Measurements from ENCODE around the gene MRPS5.

The MRPS5 gene

GRCh38 chr2:95054016-95054415, 67.6 kb downstream of the MRPS5 start:
- no peak overlapping the region for H3K27ac ChIP-seq (ENCODE audit: low read length)
- H3K27me3 ChIP-seq (ENCODE audit: control insufficient read depth, insufficient read depth, low read length), result no peaks in the 10 kb centered on the region
- DNase-seq (ENCODE audit: low read depth, low spot score), result no peak
- no peaks in the 10 kb centered on the region for H3K4me1 ChIP-seq (ENCODE audit: control insufficient read depth, insufficient read depth, low read length)
- no peak overlapping the region for H3K4me3 ChIP-seq (ENCODE audit: low read length)
- H3K36me3 ChIP-seq (ENCODE audit: control insufficient read depth, insufficient read depth, low read length), result no peaks in the 10 kb centered on the region
- H3K9me3 ChIP-seq (ENCODE audit: control insufficient read depth, insufficient read depth, low read length), result peaks cover 3% of the 10 kb centered on the region; the same call in 1 of the 2 replicates
- WGBS (ENCODE audit: insufficient coverage, insufficient read length), result no CpG with 5 or more reads among the region's 5 CpGs

GRCh38 chr2:95053543-95053942, 68.1 kb downstream of the MRPS5 start:
- no CpG with 5 or more reads among the region's 11 CpGs for WGBS (ENCODE audit: insufficient coverage, insufficient read length)
- Histone ChIP-seq H3K36me3 (ENCODE audit: control insufficient read depth, insufficient read depth, low read length) (no peaks in the 10 kb centered on the region), H3K4me3 (ENCODE audit: low read length) (no peak overlapping the region), H3K9me3 (ENCODE audit: control insufficient read depth, insufficient read depth, low read length) (peaks cover 2% of the 10 kb centered on the region; the same call in 1 of the 2 replicates), H3K4me1 (ENCODE audit: control insufficient read depth, insufficient read depth, low read length) (no peaks in the 10 kb centered on the region), H3K27ac (ENCODE audit: low read length) (no peak overlapping the region), H3K27me3 (ENCODE audit: control insufficient read depth, insufficient read depth, low read length) (no peaks in the 10 kb centered on the region)
- DNase-seq (ENCODE audit: low read depth, low spot score), result no peak

GRCh38 chr2:95052804-95053479, 68.7 kb downstream of the MRPS5 start:
- no peak overlapping the region for H3K4me3 ChIP-seq (ENCODE audit: low read length)
- H3K4me1 ChIP-seq (ENCODE audit: control insufficient read depth, insufficient read depth, low read length), result no peaks in the 10 kb centered on the region
- no peaks in the 10 kb centered on the region for H3K27me3 ChIP-seq (ENCODE audit: control insufficient read depth, insufficient read depth, low read length)
- H3K27ac ChIP-seq (ENCODE audit: low read length), result no peak overlapping the region
- peaks cover 1% of the 10 kb centered on the region; the same call in 1 of the 2 replicates for H3K9me3 ChIP-seq (ENCODE audit: control insufficient read depth, insufficient read depth, low read length)
- no CpG with 5 or more reads among the region's 13 CpGs for WGBS (ENCODE audit: insufficient coverage, insufficient read length)
- DNase-seq (ENCODE audit: low read depth, low spot score), result no peak
- no peaks in the 10 kb centered on the region for H3K36me3 ChIP-seq (ENCODE audit: control insufficient read depth, insufficient read depth, low read length)

- Histone ChIP-seq H3K4me1 (ENCODE audit: control insufficient read depth, insufficient read depth, low read length) (no peaks in the 10 kb centered on the region), H3K27me3 (ENCODE audit: control insufficient read depth, insufficient read depth, low read length) (no peaks in the 10 kb centered on the region)
These were observed 69.3 kb downstream of the MRPS5 start for GRCh38 chr2:95052307-95052706.

DNA sequence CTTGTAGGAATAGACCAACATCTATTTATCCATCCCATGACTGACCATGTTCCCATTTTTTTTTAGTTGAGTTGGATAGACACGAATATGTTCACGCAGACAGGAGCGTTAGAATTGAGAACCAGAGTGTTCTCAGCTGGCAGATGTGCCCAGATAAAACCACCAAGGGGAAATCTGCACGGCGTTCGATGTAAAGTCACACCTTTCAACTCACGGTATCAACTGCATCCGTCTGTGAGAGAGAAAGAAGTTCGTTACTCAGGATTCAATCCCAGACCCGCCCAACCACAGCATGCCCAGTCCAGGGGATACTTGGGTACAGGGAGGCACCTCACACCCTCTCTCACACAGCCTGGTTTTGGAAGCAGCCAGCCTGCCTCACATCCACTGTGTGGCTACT, 70.0 kb downstream of the MRPS5 start:
- DNase-seq (ENCODE audit: low read depth, low spot score), result no peak
- no CpG with 5 or more reads among the region's 10 CpGs for WGBS (ENCODE audit: insufficient coverage, insufficient read length)
- Histone ChIP-seq H3K4me3 (ENCODE audit: low read length) (no peak overlapping the region), H3K27ac (ENCODE audit: low read length) (no peak overlapping the region), H3K9me3 (ENCODE audit: control insufficient read depth, insufficient read depth, low read length) (peaks cover 1% of the 10 kb centered on the region; the same call in 1 of the 2 replicates), H3K27me3 (ENCODE audit: control insufficient read depth, insufficient read depth, low read length) (no peaks in the 10 kb centered on the region), H3K4me1 (ENCODE audit: control insufficient read depth, insufficient read depth, low read length) (no peaks in the 10 kb centered on the region), H3K36me3 (ENCODE audit: control insufficient read depth, insufficient read depth, low read length) (no peaks in the 10 kb centered on the region)

More at GRCh38 chr2:95052307-95052706, 69.3 kb downstream of the MRPS5 start:
- no CpG with 5 or more reads among the region's 6 CpGs for WGBS (ENCODE audit: insufficient coverage, insufficient read length)
- Histone ChIP-seq H3K36me3 (ENCODE audit: control insufficient read depth, insufficient read depth, low read length) (no peaks in the 10 kb centered on the region), H3K27ac (ENCODE audit: low read length) (no peak overlapping the region), H3K4me3 (ENCODE audit: low read length) (no peak overlapping the region), H3K9me3 (ENCODE audit: control insufficient read depth, insufficient read depth, low read length) (peaks cover 1% of the 10 kb centered on the region; the same call in 1 of the 2 replicates)
- DNase-seq (ENCODE audit: low read depth, low spot score), result no peak

GRCh38 chr2:95050385-95051300, 71.0 kb downstream of the MRPS5 start:
- DNase-seq (ENCODE audit: low read depth, low spot score), result no peak
- no CpG with 5 or more reads among the region's 7 CpGs for WGBS (ENCODE audit: insufficient coverage, insufficient read length)
- Histone ChIP-seq H3K4me1 (ENCODE audit: control insufficient read depth, insufficient read depth, low read length) (no peaks in the 10 kb centered on the region), H3K27me3 (ENCODE audit: control insufficient read depth, insufficient read depth, low read length) (no peaks in the 10 kb centered on the region), H3K4me3 (ENCODE audit: low read length) (no peak overlapping the region), H3K36me3 (ENCODE audit: control insufficient read depth, insufficient read depth, low read length) (no peaks in the 10 kb centered on the region), H3K9me3 (ENCODE audit: control insufficient read depth, insufficient read depth, low read length) (peaks cover 1% of the 10 kb centered on the region; the same call in 1 of the 2 replicates), H3K27ac (ENCODE audit: low read length) (no peak overlapping the region)

DNA sequence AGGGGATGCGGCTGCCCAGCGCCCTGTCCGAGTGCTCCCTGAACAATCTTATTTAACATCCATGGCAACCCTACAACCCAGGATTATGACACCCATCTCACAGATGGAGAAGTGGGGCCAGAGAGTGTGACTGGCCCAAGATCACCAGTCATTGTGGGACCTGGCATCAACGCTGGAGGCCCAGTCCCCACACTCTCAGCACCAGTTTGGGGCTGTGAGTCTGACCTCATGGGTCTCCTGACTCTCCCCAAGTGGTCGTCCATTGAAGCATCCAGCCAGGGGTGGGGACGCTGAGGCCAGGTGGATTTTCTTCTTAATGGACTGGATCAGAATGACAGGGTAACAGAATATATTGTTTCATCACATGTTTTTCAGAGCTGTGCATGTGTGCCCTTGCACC, 71.6 kb downstream of the MRPS5 start:
- Histone ChIP-seq H3K4me1 (ENCODE audit: control insufficient read depth, insufficient read depth, low read length) (no peaks in the 10 kb centered on the region), H3K9me3 (ENCODE audit: control insufficient read depth, insufficient read depth, low read length) (peaks cover 1% of the 10 kb centered on the region; the same call in 1 of the 2 replicates), H3K4me3 (ENCODE audit: low read length) (no peak overlapping the region), H3K27me3 (ENCODE audit: control insufficient read depth, insufficient read depth, low read length) (no peaks in the 10 kb centered on the region), H3K27ac (ENCODE audit: low read length) (no peak overlapping the region), H3K36me3 (ENCODE audit: control insufficient read depth, insufficient read depth, low read length) (no peaks in the 10 kb centered on the region)
- no CpG with 5 or more reads among the region's 6 CpGs for WGBS (ENCODE audit: insufficient coverage, insufficient read length)
- no peak for DNase-seq (ENCODE audit: low read depth, low spot score)

GRCh38 chr2:95049683-95049955, 72.0 kb downstream of the MRPS5 start:
- H3K27ac ChIP-seq (ENCODE audit: low read length), result no peak overlapping the region

GRCh38 chr2:95048825-95049682, 72.6 kb downstream of the MRPS5 start:
- Histone ChIP-seq H3K9me3 (ENCODE audit: control insufficient read depth, insufficient read depth, low read length) (peaks cover 1% of the 10 kb centered on the region; the same call in 1 of the 2 replicates), H3K4me3 (ENCODE audit: low read length) (no peak overlapping the region), H3K4me1 (ENCODE audit: control insufficient read depth, insufficient read depth, low read length) (no peaks in the 10 kb centered on the region), H3K27ac (ENCODE audit: low read length) (no peak overlapping the region), H3K36me3 (ENCODE audit: control insufficient read depth, insufficient read depth, low read length) (no peaks in the 10 kb centered on the region), H3K27me3 (ENCODE audit: control insufficient read depth, insufficient read depth, low read length) (no peaks in the 10 kb centered on the region)
- DNase-seq (ENCODE audit: low read depth, low spot score), result no peak
- no CpG with 5 or more reads among the region's 15 CpGs for whole genome bisulfite sequencing (ENCODE audit: insufficient coverage, insufficient read length)

More at GRCh38 chr2:95049683-95049955, 72.0 kb downstream of the MRPS5 start:
- Histone ChIP-seq H3K4me3 (ENCODE audit: low read length) (no peak overlapping the region), H3K9me3 (ENCODE audit: control insufficient read depth, insufficient read depth, low read length) (peaks cover 1% of the 10 kb centered on the region; the same call in 1 of the 2 replicates), H3K27me3 (ENCODE audit: control insufficient read depth, insufficient read depth, low read length) (no peaks in the 10 kb centered on the region), H3K36me3 (ENCODE audit: control insufficient read depth, insufficient read depth, low read length) (no peaks in the 10 kb centered on the region), H3K4me1 (ENCODE audit: control insufficient read depth, insufficient read depth, low read length) (no peaks in the 10 kb centered on the region)
- WGBS (ENCODE audit: insufficient coverage, insufficient read length), result no CpG with 5 or more reads among the region's 10 CpGs
- DNase-seq (ENCODE audit: low read depth, low spot score), result no peak
